Activated CD8-positive, alpha-beta T cell treated with anti-CD3 and anti-CD28 coated beads, Interleukin-2, amount 10 ng/mL, durations not matched to agents 7 days and 5 days (primary cell): Measurements from ENCODE around the gene PAGE5. TPM values are rescaled to one million over a fixed set of nuclear protein-coding genes. Genes with fewer than 3 reads are reported as not detected.

Source experiments
- total RNA-seq, 2 experiments: library from RNA; stranded (reverse); gene quantifications; one replicate each; pipeline ENCODE4 v1.2.3, GENCODE V29; 2021

The PAGE5 gene
- total RNA-seq, 2 experiments from 2014 or later: not detected

Other genes starting within 250 kb of the PAGE5 start
- gene PFKFB1, start 226.2 kb upstream of the PAGE5 start, total RNA-seq: under 1 TPM; 0.44 to 0.61 TPM
- gene APEX2, start 220.0 kb upstream of the PAGE5 start, total RNA-seq: 10 to 100 TPM; 26.9 to 28.0 TPM
- gene ALAS2, start 189.4 kb upstream of the PAGE5 start, total RNA-seq: not detected
- under 1 TPM in 1 of 2 experiments, not detected in 1; 0.97 TPM for gene PAGE2B, start 145.3 kb upstream of the PAGE5 start, total RNA-seq
- not detected for gene PAGE2, start 131.3 kb upstream of the PAGE5 start, total RNA-seq
- gene PAGE3, start 44.6 kb downstream of the PAGE5 start, total RNA-seq: not detected
- 10 to 100 TPM; 13.1 to 14.3 TPM for gene MAGEH1, start 231.8 kb downstream of the PAGE5 start, total RNA-seq